Hematopoietic multipotent progenitor cell treated with erythropoietin and hydrocortisone succinate and interleukin-3 and kit ligand, for 4 days (in vitro differentiated cells): ENCODE data around the gene LILRA6.
A peak's percentile ranks its signal among the peaks of the same experiment; 100 is the strongest.
"Not testable (repeated sequence)": the region's sequence is repeated elsewhere in the genome, so short reads cannot be mapped to it uniquely, and the experiment has no call there.

Experiments
- DNase-seq: peaks from one replicate; pipeline ENCODE4 v3.0.0-alpha.2; 2015

LILRA6 gene

DNA sequence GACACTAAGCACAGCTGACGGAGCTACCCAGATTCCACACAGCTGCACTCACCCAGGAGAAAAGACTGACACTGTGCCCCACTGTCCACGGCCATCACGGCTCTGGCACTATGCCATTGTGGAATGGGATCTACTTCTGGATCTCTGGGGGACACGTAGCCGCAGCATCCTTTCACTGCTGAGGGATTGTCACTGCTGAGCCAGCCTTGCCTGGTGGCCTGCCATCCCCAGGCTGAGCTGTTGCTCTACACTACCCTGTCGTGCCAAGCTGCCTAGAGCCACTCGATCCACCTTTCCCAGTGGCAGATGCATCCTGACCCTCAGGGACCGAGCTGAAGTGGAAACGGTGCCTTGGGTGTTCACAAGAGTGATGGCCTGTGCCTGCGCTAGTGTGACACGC is 19.5 kb upstream of the LILRA6 start:
- DNase-seq: no peak

DNA sequence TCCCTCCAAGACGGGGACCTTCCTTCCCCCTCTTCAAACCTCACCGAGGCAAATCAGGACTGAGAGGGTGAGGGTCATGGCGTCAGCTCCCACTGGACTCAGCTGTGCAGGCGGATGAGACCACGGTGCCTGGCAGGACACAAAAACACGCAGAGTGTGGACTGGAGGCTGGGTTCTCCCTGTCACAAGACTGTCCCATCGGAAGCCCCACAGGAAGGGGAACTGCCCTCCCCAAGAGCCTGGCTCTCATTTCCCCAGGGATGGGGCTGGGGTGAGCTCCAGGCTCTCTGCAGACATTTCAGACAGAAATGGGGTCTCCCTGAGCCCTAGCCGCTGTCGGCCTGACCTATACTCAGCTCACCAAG is 14.5 kb upstream of the LILRA6 start, which contains the start of gene LILRB5:
LILRB5 (minus strand) TSS at position 158 of the 365 bp plus-strand sequence; CDS start at position 78, 80 bp downstream.
- DNase-seq: no peak

DNA sequence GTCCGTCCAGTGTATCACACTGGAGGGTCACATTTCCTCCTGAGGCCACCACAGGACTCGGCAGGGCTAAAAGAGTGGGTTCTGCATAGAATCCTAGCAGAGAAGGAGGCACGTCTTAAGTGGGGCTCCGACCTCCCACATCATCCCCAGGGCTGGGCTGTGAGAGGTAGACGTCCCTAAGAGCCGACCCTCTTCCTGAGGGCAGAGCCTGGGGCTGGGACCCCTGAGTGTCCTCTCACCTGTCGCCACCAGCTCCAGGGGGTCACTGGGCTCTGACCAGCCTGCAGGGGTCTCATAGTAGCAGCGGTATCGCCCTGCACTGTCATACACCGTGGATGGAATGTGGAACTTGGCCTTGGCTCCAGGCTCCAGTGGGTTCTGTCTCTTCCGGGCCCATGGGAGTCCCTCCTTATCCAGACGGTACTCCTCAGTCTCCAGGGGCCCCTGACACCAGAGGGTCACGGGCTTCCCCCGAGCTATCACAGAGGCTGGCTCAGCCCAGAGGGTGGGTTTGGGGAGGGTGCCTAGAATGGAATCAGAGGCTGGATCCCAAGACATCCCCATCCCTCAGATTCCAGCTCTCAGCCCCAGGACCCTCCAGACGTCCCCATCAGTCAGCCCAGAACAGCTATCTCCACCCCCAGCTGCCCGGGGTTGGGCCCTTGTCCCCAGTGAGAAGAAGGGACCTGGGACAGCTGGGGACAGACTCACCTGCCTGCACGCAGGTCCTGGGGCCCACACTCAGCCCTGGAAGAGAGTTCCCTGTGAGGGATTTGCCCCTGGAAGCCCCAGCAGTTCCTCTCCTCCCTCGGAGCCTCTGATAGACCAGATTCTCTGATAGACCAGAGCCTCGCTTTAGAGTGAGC is 13.9 kb upstream of the LILRA6 start:
- DNase-seq: no peak

DNA sequence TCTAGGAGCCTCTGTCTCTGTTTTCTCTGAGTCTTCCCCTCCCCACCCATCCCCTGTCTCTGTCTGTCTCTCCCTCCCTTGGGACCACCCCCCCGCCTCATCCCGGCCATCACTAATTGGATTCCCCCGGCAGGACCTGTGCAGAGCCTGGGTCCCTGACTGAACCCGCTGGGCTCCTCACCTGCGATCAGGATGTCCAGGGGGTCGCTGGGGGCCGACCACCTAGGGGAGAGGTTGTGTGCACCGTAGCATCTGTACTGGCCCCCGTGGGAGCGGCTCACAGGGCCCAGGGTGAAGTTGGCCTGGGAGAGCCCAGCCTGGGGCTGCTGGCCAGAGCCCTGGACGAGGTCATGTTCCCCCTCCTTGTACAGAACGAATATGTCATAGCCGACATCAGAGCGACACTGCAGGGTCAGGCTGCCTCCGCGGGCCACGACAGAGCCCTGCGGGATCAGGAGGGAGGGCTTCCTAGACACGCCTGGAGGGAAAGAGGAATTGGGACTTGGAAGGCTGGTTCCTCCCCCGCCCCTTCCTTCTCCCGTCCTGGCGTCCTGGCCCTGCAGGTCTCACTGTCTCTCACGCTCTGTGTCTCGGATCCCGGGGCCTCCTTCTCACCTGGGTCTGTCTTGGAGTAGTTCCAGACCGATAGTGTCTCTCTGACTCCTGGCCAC is 12.7 kb upstream of the LILRA6 start:
- DNase-seq: no peak

DNA sequence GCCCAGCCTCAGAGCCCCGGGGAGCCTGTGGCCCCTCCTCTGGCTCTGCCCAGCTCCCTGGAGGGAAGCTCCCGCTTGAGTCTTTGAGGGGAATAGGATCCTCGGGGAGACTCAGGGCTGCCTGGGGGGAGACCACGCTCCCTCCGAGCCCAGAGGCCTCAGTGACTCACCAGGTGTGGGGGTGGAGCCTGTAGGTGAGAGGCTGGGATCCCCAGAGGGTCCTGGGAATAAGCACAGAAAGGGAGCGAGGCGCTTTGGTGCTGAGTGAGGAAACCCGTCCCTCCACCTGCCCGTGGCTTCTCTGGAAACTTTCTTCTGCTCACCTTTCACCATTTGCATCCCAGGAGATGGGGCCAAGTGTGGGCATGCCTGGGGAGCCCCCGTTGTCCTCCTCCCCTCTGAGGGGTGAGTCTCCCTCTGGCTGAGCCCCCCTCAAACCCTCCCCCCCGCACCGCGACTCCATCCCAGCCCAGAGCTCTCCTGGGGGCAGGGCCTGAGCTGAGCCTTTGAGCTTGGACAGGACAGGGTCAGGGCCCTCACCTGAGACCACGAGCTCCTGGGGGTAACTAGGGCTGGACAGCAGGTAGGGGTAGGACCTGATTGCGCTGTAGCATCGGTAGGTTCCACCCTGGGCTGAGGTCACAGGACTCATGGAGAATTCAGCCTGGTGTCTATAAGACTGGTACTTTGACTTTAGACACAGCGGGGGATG is 11.8 kb upstream of the LILRA6 start:
- no peak for DNase-seq

DNA sequence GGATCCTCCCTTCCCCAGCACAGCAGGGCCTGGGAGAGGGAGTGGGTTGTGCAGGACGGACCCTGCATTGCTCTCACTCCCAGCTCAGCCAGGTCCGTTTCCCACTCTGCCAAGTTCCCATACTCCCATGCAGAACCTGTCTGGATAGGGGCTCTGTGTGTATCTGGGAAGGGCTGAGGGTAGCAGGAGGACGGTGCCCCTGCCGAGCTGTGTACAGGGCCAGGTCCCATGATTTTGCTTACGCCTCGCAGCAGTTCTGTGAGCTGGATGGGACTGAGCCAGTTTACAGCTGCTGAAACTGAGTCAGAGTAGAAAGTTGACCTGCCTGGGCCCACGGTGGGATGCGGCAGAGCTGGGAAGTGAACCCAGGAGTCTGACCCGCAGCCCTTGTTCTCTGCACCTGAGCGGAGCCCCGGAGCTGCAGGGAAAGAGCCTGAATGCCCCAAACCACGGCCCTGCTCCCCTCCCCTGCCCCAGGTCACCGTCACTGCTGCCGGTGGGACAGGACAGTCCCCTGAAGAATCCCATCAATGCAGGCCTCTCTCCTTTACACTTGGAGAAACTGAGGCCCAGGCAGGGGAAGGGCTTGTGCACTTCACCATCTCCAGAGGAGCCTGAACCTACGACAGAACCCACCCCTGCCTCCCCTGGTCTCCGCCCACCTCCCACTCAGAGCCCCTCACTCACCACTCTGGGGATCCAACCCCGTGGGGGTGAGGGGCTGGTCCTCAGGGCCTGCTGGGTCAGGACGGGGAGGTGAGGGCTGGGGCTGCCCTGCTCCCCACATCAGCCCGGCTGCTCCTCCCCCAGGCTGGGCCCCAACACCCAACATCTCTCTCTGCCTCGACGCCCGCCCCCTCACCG is 11.0 kb upstream of the LILRA6 start:
- DNase-seq: no peak

DNA sequence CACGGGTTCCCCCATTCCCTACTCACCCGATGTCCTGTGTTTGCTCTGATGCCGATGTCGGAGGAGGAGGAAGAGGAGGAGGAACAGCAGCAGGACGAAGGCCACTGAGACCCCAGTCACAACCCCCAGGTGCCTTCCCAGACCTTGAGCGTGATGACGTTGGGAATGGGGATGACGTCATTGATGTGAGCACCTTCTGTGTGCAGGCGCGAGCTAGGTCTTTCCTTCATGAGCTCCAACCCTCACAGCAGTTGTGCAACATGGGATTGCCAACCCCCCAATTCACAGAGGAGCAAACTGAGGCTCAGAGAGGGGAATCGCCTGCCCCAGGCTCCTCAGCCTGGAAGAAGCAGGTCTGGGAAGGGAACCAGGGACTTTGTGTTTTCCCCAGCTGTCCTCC is 10.3 kb upstream of the LILRA6 start:
- no peak for DNase-seq

DNA sequence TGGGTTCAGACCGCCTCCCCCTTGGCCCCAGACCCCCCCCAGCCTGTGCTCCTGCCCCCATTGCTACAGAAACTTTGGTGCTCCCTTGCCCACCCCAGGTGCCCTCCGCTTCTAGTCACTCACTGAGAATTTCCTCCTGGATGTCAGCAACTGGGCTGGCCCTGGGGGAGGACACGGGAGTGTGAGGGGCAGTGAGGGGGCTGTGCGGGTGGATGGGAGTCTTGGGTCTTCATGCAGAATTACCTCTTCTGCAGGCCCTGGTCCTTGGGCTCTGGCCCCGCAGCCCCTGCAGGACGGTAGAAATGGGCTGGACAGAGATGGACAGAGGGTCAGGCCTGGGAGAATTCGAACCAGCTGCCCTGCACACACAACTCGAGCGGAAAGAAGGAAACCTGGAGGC is 9.7 kb upstream of the LILRA6 start:
- no peak for DNase-seq

DNA sequence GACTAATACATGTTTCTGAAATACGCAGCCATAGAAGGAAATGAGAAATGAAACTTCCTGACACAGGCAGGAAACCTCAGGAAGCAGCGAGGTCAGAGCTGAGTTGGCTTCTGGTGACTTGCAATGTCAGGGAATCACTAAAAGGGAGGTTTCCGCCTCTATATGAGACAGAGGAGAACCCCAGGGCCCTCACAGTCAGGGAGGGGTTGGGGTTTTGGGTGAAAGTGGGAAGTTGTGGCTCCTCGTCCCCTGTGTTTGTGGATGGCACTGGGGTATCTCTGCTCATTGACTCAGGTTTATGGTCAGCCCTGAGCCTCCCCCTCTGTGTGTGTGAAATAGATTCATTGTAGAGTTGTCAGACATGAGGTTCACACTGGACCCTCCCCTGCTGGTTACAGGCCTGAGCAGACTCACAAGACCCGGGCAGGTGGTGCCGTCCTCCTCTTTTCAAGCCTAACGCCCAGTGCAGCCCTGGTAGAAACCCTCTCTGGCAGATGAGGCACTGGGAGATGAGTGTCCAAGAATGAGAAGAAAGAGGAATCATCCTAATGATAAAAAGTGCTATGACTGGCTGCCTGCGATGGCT is 5.5 kb upstream of the LILRA6 start:
- peak; percentile 37 for DNase-seq

DNA sequence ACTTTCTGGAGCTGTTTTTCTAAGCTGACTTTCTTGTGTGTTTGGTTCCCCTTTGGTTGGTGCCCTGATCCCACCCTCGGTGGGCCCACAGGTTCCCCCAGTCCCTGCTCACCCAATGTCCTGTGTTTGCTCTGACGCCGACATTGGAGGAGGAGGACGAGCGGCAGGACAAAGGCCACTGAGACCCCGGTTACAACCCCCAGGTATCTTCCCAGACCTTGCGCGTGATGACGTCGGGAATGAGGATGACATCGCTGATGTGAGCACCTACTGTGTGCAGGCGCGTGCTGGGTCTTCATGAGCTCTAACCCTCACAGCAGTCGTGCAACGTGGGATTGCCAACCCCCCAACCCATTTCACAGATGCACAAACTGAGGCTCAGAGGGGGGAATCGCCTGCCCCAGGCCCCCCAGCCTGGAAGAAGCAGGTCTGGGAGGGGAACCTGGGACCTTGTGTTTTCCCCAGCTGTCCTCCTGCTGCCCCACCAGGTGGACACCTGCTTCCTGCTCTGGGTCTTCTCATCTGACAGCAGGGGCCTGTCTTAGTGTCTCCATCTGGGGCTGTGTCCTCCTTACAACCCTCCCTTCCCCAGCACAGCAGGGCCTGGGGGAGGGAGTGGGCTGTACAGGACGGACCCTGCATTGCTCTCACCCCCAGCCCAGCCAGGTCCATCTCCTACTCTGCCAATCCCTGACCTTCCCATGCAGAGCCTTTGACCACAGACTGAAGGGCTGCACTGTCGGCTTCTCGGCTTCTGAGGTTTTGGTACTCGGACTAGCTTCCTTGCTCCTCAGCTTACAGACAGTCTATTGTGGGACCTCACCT is 4.7 kb upstream of the LILRA6 start:
- no peak for DNase-seq

DNA sequence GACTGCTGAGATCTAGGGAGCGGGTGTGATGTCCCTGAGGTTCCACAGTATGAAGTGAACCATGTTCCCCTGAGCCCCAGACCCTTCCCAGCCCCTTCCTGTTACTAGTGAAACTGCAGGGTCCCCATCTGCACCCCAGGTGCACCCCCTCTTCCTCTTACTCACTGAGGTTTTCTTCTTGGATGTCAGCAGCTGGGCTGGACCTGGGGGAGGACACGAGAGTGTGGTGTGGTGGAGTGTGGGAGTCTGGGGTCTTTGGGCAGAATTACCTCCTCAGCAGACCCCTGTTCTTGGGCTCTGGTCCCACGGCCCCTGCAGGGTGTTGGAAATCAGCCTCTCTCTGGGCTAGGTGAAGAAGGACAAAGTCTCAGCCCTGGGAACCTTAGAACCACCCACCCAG is 3.3 kb upstream of the LILRA6 start:
- no peak for DNase-seq

DNA sequence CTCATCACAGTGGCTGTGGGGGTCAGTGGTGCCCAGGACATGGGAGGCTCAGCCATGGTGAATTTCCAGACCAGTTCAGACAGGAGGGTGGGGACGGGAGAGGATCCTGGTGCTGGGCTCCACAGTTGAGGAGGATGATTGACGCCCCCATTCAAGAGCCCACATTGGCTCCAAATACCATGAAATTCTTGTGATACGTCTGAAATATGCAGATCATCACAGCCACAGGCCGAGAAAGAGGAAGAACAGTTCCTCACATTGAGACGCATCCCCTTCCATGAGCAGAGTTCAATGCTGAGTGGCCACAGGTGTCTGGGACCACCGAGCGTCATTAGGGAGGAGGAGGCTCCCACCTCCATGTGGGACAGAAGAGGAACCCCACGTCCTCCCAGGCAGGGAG is 1.2 kb upstream of the LILRA6 start:
- DNase-seq: not testable (repeated sequence)

DNA sequence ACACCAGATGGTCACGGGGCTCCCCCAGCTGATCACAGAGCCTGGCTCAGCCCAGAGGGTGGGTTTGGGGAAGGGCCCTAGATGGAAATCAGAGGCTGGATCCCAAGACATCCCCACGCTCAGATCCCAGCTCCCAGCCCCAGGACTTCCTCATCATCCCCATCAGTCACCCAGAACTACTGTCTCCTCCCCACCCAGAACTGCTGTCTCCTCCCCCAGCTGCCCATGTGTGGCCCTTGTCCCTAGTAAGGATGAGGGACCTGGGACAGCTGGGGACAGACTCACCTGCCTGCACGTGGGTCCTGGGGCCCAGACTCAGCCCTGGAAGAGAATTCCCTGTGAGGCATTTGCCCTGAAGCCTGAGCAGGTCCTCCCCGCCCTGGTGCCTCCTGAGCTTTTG is 356 bp downstream of the LILRA6 start:
- not testable (repeated sequence) for DNase-seq

DNA sequence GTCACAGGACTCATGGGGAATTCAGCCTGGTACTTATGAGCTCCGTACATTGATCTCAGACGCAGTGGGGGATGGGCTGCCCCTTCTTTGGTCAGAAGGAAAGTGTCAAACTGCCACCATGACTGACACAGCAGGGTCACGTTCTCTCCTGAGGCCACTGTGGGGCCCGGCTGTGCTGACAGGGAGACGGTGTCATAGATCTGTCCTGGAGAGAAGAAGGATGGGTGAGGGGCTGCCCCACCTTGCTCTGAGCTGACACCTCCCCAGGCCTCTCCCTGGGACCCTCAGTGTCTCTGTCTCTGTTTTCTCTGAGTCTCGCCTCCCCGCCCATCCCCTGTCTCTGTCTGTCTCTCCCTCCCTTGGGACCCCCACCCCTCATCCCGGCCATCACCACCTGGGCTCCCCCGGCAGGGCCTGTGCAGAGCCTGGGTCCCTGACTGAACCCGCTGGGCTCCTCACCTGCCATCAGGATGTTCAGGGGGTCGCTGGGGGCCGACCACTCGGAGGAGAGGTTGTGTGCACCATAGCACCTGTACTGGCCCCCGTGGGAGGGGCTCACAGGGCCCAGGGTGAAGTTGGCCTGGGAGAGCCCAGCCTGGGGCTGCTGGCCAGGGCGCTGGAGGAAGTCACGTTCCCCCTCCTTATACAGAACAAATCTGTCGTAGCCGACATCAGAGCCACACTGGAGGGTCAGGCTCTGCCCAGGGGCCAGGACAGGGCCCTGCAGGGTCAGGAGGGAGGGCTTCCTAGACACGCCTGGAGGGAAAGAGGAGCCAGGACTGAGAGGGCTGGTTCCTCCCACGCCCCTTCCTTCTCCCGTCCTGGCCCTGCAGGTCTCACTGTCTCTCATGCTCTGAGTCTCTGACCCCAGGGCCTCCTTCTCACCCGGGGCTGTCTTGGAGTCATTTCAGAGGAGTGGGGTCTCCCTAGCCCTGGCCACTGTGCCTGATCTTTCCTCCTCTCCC is 1.9 kb downstream of the LILRA6 start:
- not testable (repeated sequence) for DNase-seq

DNA sequence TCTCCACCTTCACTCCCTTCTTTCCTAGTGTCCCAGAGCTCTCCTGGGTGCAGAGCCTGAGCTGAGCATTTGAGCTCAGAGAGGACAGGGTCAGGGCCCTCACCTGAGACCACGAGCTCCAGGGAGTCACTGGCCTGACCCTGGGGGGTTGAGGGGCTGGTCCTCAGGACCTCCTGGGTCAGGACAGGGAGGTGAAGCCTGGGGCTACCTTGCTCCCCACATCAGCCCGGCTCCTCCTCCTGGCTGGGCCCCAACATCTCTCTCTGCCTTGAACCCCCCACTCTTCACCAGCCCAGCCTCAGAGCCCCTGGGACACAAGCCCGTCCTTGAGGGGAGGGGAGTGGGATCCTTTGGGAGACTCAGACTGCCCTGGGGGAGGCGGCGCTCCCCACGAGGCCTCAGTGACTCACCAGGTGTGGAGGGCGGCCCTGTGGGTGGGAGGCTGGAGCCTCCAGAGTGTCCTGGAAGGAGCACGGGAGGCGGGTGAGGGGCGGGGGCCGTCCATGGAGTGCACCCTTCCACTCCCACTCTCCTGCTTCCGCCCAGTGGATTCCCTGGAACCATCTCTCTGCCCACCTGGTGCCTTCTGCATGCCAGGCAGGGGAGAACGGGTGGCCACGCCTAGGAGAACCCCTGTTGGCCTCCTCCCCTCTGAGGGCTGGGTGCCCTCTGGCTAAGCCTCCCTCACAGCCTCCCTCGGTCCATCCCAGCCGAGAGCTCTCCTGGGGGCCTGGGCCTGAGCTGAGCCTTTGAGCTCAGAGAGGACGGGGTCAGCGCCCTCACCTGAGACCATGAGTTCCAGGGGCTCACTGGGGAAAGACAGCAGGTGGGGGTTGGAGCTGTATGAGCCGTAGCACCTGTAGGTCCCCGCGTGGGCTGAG is 2.9 kb downstream of the LILRA6 start:
- DNase-seq: not testable (repeated sequence)

DNA sequence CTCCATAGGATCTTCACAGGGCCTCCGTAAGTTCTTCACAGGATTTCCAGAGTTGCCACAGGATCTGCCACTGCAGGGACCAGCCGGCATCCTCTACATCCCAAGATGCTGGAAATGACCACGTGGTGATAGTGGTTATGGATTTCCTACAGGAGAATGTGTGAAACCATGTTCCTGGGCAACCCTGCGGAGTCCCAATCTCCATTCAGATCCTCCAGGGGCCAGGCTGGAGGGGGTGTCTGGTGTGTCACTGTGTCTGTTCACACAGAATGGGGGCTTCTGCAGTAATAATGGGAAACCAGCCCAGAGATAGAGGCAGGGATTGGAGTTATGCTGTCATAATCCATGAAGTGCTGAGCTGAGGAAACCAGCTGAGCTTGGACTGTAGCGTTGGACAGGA is 8.6 kb downstream of the LILRA6 start:
- DNase-seq: no peak

DNA sequence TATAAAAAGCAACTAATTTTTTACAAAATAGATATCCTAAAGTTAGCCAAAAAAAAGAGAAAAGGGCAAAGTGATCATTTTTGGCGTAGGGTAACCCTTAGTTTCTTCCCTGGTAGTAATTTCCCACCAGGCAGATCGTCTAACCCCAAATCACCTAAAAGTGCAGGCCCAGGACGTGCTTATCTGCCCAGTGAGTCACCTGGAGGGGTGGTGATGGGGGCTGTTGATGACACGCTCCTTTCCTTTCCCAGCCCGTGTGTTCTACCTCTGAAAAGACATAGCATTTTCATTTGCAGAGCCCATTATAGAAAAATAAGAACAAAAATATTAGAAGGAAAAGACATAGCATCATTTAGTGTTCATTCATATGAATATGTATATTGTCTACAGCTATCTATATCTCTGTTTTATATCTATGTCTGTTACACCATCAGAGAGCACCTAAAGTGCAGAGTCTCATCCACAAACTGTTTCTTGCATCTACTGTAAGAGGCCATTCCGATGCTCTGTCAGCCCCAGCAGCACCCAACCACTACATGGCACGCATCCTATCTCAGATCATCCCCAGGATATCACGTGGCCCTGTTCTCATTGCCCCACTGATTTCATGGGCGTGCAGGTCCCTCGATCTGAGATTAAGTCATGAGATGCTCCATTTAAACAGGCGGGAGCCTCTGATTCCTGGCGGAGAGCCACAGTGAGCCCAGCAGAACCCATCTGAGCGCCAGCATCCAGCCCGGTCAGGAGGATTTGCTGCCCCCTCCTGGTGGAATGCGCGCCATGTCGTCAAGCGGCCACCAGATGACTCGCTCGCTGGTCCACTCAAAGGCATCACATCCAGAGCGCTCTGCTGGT is 11.3 kb downstream of the LILRA6 start:
- peak; percentile 90 for DNase-seq

DNA sequence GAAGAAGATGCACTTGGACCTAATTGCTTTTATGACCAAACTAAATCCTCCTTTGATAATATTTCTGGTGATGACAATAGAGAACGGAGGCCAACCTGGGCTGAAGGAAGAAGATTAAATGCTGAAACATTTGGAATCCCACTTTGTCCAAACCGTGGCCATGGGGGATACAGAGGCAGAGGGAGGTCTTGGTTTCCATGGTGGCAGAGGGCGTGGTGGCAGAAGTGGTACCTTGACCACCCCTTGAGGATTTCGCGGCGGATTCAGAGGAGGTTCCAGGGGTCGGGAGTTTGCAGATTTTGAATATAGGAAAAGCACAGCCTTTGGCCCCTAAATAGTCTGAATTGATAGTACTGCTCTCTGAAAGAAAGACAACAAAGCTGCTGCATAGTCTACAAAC is 12.6 kb downstream of the LILRA6 start:
- no peak for DNase-seq
